HepG2 (cell line): Measurements from ENCODE around the gene TAF6L. TPM values are rescaled to one million over a fixed set of nuclear protein-coding genes. Genes with fewer than 3 reads are reported as not detected.

Experiments used
- ONECUT2 ChIP-seq: sonication (generic); formaldehyde crosslinking; IDR thresholded peaks from 2 replicates; pipeline ENCODE4 v1.4.0; 2020; ENCODE audit warnings: missing genetic modification reagents
- PCBP1 ChIP-seq: fragments of 200-400 bp; formaldehyde crosslinking; IDR thresholded peaks from 2 replicates; pipeline ENCODE4 v1.6.1; 2017; ENCODE audit warnings: mild to moderate bottlenecking, low read depth, low read length, borderline replicate concordance
- RBM22 ChIP-seq: fragments of 200-400 bp; formaldehyde crosslinking; optimal IDR thresholded peaks from 2 replicates; pipeline ENCODE3; 2017; ENCODE audit warnings: mild to moderate bottlenecking, low read length, moderate library complexity
- RNF2 ChIP-seq: fragments of 450-650 bp; conservative IDR thresholded peaks from 2 replicates; pipeline ENCODE4 v1.6.1; 2016; ENCODE audit warnings: low read depth
- SAP130 ChIP-seq: IDR thresholded peaks from 2 replicates; pipeline ENCODE4 v1.6.1; 2016; ENCODE audit warnings: low read depth
- ZNF143 ChIP-seq: sonication (generic); formaldehyde crosslinking; IDR thresholded peaks from 2 replicates; pipeline ENCODE4 v1.4.0; 2020; ENCODE audit warnings: missing genetic modification reagents
- ZNF160 ChIP-seq: sonication (generic); formaldehyde crosslinking; IDR thresholded peaks from 2 replicates; pipeline ENCODE4 v1.8.0; 2022; ENCODE audit warnings: mild to moderate bottlenecking, inconsistent platforms, missing genetic modification reagents
- ZNF615 ChIP-seq: sonication (generic); formaldehyde crosslinking; IDR thresholded peaks from 2 replicates; pipeline ENCODE4 v1.5.0; 2020; ENCODE audit warnings: mild to moderate bottlenecking, missing genetic modification reagents, borderline replicate concordance
- ZNF703 ChIP-seq: sonication (generic); formaldehyde crosslinking; IDR thresholded peaks from 2 replicates; pipeline ENCODE4 v1.5.1; 2020; ENCODE audit warnings: missing genetic modification reagents, mild to moderate bottlenecking, moderate library complexity, borderline replicate concordance
- polyA plus RNA-seq, 8 experiments: library from polyadenylated mRNA; depleted of rRNA in 3 of 8; stranded (reverse) in 7 of 8; unstranded in 1 of 8; fragments of >200 nt; fragmentation: Illumina TruSeq in 4 of 8; extraction: Trizol in 4 of 8; gene quantifications; 2 replicates each; pipeline versions ENCODE4 v1.2.1 to v1.2.3, GENCODE V29; 2011 to 2016; ENCODE audit warnings: low read depth in 4 of 8, missing spikeins in 1 of 8, mixed read lengths in 1 of 8; ENCODE audit not compliant: insufficient read depth in 1 of 8
- total RNA-seq, 5 experiments: library from RNA; depleted of rRNA; stranded (reverse); fragments of >200 nt; fragmentation: Illumina TruSeq; extraction: Trizol; gene quantifications; 2 replicates each; pipeline ENCODE4 v1.2.3, GENCODE V29; 2016; ENCODE audit warnings: low read depth in 1 of 5
- TF ChIP-seq, protein P1 (sequence below): sonication (generic); formaldehyde crosslinking; conservative IDR thresholded peaks from 2 replicates; pipeline ENCODE4 v1.8.0; 2022; ENCODE audit warnings: low read depth, missing genetic modification reagents
- TF ChIP-seq, protein P2 (sequence below), 2 experiments: sonication (generic) in 1 of 2; formaldehyde crosslinking in 1 of 2; IDR thresholded peaks; 2 replicates each; pipeline versions ENCODE4 v1.6.1 to v1.9.0; 2014 to 2022; ENCODE audit warnings: antibody characterized with exemption in 1 of 2, borderline replicate concordance in 1 of 2, inconsistent platforms in 1 of 2, low read depth in 1 of 2, missing genetic modification reagents in 1 of 2
- TF ChIP-seq, protein P3 (sequence below): sonication (generic); formaldehyde crosslinking; IDR thresholded peaks from 2 replicates; pipeline ENCODE4 v1.8.0; 2022; ENCODE audit warnings: mild to moderate bottlenecking, missing genetic modification reagents, moderate library complexity
- TF ChIP-seq, protein P4 (sequence below): sonication (generic); formaldehyde crosslinking; IDR thresholded peaks from 2 replicates; pipeline ENCODE4 v1.4.0; 2020; ENCODE audit warnings: low read depth, missing genetic modification reagents

The TAF6L gene
- total and polyA plus RNA-seq, 2 of the 13 experiments (the other 11 are each of a cell fraction or from before 2014, with no cell fraction given): 12.6 to 19.4 TPM

DNA sequence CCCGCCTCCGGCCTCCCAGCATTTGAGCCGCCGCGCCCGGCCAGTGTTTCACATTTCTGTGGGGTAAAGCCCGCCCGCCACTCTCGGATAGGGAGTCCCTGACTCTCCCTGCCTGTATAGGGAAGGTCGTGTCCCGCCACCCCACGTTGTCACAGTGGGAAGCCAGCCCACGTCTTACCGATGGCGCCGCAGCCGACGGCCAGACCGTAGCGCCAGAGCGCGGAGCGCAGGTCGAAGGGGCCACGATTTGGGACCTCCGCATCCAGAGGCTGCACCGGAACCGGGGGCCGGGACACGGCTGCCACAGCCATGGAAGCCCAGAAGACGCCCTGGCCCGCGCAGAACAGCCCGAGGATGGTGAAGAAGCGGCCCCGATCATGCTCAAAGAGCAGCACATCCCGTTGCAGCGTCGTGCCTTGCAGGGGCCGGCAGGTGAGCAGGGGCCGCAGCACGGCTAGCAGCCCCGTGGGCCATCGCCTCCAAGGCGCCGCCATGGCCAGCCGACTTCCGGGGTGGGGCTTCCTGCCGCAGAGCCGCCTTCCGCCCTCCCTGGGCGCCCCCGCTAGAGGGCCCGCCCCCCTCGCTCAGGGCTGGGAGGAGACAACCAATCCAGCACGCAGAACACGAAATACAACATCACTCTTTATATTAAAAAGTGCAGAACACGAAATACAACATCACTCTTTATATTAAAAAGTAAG lies 20.5 kb downstream of the TAF6L start, which contains the start of gene TMEM223 (continued):
- TF ChIP-seq PCBP1 (no peak), SAP130 (CRISPR knock-in tag) (peak; percentile 93), ONECUT2 (CRISPR knock-in tag) (no peak), ZNF160 (peak; percentile 84; the same call in 1 of the 2 replicates), ZNF615 (no peak), ZNF143 (CRISPR knock-in tag) (no peak), RBM22 (peak; percentile 97), ZNF703 (CRISPR knock-in tag) (no peak), RNF2 (peak; percentile 68; the same call in 1 of the 2 replicates)
- TF ChIP-seq, protein P1, sequence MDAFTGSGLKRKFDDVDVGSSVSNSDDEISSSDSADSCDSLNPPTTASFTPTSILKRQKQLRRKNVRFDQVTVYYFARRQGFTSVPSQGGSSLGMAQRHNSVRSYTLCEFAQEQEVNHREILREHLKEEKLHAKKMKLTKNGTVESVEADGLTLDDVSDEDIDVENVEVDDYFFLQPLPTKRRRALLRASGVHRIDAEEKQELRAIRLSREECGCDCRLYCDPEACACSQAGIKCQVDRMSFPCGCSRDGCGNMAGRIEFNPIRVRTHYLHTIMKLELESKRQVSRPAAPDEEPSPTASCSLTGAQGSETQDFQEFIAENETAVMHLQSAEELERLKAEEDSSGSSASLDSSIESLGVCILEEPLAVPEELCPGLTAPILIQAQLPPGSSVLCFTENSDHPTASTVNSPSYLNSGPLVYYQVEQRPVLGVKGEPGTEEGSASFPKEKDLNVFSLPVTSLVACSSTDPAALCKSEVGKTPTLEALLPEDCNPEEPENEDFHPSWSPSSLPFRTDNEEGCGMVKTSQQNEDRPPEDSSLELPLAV: no peak
- TF ChIP-seq, protein P2, sequence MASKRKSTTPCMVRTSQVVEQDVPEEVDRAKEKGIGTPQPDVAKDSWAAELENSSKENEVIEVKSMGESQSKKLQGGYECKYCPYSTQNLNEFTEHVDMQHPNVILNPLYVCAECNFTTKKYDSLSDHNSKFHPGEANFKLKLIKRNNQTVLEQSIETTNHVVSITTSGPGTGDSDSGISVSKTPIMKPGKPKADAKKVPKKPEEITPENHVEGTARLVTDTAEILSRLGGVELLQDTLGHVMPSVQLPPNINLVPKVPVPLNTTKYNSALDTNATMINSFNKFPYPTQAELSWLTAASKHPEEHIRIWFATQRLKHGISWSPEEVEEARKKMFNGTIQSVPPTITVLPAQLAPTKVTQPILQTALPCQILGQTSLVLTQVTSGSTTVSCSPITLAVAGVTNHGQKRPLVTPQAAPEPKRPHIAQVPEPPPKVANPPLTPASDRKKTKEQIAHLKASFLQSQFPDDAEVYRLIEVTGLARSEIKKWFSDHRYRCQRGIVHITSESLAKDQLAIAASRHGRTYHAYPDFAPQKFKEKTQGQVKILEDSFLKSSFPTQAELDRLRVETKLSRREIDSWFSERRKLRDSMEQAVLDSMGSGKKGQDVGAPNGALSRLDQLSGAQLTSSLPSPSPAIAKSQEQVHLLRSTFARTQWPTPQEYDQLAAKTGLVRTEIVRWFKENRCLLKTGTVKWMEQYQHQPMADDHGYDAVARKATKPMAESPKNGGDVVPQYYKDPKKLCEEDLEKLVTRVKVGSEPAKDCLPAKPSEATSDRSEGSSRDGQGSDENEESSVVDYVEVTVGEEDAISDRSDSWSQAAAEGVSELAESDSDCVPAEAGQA (IDR thresholded peaks at IDR 0.05; ENCODE audit: low read depth): peak; percentile 71
- TF ChIP-seq, protein P2 (CRISPR knock-in tag; IDR thresholded peaks at IDR 0.05; ENCODE audit: borderline replicate concordance): no peak
- TF ChIP-seq, protein P3, sequence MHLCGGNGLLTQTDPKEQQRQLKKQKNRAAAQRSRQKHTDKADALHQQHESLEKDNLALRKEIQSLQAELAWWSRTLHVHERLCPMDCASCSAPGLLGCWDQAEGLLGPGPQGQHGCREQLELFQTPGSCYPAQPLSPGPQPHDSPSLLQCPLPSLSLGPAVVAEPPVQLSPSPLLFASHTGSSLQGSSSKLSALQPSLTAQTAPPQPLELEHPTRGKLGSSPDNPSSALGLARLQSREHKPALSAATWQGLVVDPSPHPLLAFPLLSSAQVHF (CRISPR knock-in tag): no peak
- TF ChIP-seq, protein P4, sequence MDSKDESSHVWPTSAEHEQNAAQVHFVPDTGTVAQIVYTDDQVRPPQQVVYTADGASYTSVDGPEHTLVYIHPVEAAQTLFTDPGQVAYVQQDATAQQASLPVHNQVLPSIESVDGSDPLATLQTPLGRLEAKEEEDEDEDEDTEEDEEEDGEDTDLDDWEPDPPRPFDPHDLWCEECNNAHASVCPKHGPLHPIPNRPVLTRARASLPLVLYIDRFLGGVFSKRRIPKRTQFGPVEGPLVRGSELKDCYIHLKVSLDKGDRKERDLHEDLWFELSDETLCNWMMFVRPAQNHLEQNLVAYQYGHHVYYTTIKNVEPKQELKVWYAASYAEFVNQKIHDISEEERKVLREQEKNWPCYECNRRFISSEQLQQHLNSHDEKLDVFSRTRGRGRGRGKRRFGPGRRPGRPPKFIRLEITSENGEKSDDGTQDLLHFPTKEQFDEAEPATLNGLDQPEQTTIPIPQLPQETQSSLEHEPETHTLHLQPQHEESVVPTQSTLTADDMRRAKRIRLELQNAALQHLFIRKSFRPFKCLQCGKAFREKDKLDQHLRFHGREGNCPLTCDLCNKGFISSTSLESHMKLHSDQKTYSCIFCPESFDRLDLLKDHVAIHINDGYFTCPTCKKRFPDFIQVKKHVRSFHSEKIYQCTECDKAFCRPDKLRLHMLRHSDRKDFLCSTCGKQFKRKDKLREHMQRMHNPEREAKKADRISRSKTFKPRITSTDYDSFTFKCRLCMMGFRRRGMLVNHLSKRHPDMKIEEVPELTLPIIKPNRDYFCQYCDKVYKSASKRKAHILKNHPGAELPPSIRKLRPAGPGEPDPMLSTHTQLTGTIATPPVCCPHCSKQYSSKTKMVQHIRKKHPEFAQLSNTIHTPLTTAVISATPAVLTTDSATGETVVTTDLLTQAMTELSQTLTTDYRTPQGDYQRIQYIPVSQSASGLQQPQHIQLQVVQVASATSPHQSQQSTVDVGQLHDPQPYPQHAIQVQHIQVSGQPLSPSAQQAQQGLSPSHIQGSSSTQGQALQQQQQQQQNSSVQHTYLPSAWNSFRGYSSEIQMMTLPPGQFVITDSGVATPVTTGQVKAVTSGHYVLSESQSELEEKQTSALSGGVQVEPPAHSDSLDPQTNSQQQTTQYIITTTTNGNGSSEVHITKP: peak; percentile 54; the same call in 1 of the 2 replicates
